ENCODE measurements around the gene PANK2.
"Not testable (repeated sequence)": the region's sequence is repeated elsewhere in the genome, so short reads cannot be mapped to it uniquely, and the experiment has no call there.

Gene PANK2

GRCh38 chr20:3869839-3870634 is 19.1 kb upstream of the PANK2 start:
- DNase-seq (ENCODE audit: low spot score): no peak

- DNase-seq (ENCODE audit: low spot score): no peak
These were observed 17.5 kb upstream of the PANK2 start for GRCh38 chr20:3871550-3872265.

GRCh38 chr20:3873507-3873906 is 15.7 kb upstream of the PANK2 start:
- DNase-seq (ENCODE audit: low spot score): no peak

GRCh38 chr20:3874194-3874844 is 14.9 kb upstream of the PANK2 start:
- DNase-seq (ENCODE audit: low spot score): no peak

- no peak for DNase-seq (ENCODE audit: low spot score)
These were observed 13.7 kb upstream of the PANK2 start for GRCh38 chr20:3875378-3875974.

- DNase-seq (ENCODE audit: low spot score): no peak
These were observed 13.2 kb upstream of the PANK2 start for GRCh38 chr20:3876000-3876399.

GRCh38 chr20:3876676-3877075 is 12.5 kb upstream of the PANK2 start:
- no peak for DNase-seq (ENCODE audit: low spot score)

GRCh38 chr20:3878921-3879274 is 10.3 kb upstream of the PANK2 start:
- not testable (repeated sequence) for DNase-seq (ENCODE audit: low spot score)

- no peak for DNase-seq (ENCODE audit: low spot score)
These were observed 3.5 kb upstream of the PANK2 start for GRCh38 chr20:3885715-3886114.

- DNase-seq (ENCODE audit: low spot score): peak; percentile 45
These were observed 1.1 kb upstream of the PANK2 start for GRCh38 chr20:3887876-3888620.

GRCh38 chr20:3889489-3890397 is 556 bp downstream of the PANK2 start:
- peak; percentile 23 for DNase-seq (ENCODE audit: low spot score)

- peak; percentile 29 for DNase-seq (ENCODE audit: low spot score)
These were observed 1.2 kb downstream of the PANK2 start for GRCh38 chr20:3890398-3890751.

- no peak for DNase-seq (ENCODE audit: low spot score)
These were observed 2.1 kb downstream of the PANK2 start for GRCh38 chr20:3890999-3891929.

GRCh38 chr20:3894796-3895195 is 5.6 kb downstream of the PANK2 start:
- DNase-seq (ENCODE audit: low spot score): no peak

GRCh38 chr20:3896302-3896701 is 7.1 kb downstream of the PANK2 start:
- DNase-seq (ENCODE audit: low spot score): no peak

GRCh38 chr20:3896853-3897583 is 7.8 kb downstream of the PANK2 start:
- no peak for DNase-seq (ENCODE audit: low spot score)

GRCh38 chr20:3898181-3898580 is 9.0 kb downstream of the PANK2 start:
- not testable (repeated sequence) for DNase-seq (ENCODE audit: low spot score)

- no peak for DNase-seq (ENCODE audit: low spot score)
These were observed 9.5 kb downstream of the PANK2 start for GRCh38 chr20:3898639-3899038.

GRCh38 chr20:3900187-3900604 is 11.0 kb downstream of the PANK2 start:
- no peak for DNase-seq (ENCODE audit: low spot score)
